Brain pericyte (primary cell): ENCODE data around the gene RASGRF2.
"Not testable (repeated sequence)": the region's sequence is repeated elsewhere in the genome, so short reads cannot be mapped to it uniquely, and the experiment has no call there.

Experiments
- DNase-seq: peaks from one replicate; pipeline ENCODE4 v3.0.0-alpha.2; 2012; ENCODE audit warnings: low read depth, low spot score

The RASGRF2 gene

GRCh38 chr5:81238460-81238859 is 278.3 kb downstream of the RASGRF2 start:
- DNase-seq, result no peak

- DNase-seq, result no peak
These were observed 279.4 kb downstream of the RASGRF2 start for GRCh38 chr5:81239613-81240012.

- DNase-seq, result no peak
These were observed 280.8 kb downstream of the RASGRF2 start for GRCh38 chr5:81241001-81241400.

- no peak for DNase-seq
These were observed 281.9 kb downstream of the RASGRF2 start for GRCh38 chr5:81241961-81242648.

DNA sequence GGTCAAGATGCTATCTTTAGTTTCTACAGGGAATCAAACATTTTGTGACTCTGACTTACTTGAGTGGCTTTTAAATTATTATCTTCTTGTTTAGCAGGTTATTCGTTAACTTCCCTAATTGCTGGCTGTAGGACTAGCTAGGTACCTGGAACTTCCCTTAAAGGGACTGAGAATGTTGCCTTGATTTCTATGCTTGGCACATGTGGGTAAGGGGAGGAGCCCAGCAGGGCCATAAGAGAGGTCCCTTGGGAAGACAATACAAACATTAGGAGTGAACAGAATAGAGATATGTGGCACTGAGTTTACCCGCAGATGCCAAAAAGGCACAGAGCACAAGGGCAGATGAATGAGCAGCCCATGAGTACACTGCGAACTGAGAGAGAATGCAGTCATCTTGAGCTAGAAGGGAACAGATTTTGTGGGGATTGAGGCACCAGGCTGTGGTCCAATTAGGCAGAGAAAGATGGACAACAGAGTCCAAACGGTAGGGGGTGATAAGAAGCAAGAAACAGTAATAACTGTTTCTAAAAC is 282.8 kb downstream of the RASGRF2 start:
- DNase-seq, result no peak

DNA sequence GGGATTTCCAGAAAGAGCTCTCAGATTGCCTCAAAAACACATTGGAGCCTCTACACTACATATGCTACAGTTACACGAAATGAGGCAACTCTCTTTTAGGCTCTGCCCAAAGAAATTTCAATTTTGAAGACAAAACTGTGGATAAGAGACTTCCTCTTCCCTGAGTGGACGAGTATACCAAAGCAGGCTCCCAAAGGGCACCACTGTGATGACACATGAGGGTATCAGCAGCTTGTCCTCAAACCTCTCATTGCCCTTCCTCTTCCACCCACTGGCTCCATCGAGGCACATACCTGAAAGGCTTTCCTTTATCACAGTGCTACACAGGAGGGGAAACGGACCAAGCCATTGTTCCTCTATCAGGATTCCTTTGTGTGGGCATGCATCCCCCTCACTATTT is 284.3 kb downstream of the RASGRF2 start:
- no peak for DNase-seq

DNA sequence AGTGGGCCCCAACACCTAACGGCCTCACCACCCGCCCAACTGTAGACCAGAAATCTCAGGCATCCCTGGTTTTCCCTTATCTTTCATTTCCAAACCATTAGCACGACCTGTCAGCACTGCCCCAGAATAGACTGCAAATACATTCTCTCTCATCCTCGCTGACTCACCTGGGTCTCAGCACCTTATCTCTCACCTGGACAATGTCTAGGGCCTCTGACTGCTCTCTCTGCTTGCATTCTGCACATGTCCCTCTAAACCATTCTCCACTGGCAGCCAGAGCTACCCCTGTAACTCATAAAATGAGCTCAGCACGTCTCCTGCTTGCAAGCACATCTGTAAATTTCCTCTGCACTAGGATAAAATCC is 285.7 kb downstream of the RASGRF2 start:
- DNase-seq, result no peak

DNA sequence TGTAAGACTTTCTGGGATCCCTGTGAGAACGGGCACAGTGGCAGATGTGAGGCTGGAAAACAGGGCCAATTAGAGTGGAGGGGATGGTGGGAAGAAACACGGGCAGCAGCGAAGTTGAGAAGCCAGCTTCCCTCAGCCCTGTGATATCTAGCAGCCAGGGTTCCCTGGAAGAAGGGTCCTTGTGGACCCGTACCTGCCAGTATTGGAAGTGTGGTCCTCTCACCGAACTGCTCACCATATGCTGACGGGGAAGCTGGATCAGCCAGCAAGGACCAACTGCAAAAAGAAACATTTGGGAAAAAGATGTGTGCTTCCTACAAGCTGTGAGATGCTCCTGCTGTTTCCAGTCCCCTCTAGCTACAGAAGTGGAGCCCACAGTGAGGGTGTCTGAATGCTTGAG is 286.5 kb downstream of the RASGRF2 start:
- no peak for DNase-seq

DNA sequence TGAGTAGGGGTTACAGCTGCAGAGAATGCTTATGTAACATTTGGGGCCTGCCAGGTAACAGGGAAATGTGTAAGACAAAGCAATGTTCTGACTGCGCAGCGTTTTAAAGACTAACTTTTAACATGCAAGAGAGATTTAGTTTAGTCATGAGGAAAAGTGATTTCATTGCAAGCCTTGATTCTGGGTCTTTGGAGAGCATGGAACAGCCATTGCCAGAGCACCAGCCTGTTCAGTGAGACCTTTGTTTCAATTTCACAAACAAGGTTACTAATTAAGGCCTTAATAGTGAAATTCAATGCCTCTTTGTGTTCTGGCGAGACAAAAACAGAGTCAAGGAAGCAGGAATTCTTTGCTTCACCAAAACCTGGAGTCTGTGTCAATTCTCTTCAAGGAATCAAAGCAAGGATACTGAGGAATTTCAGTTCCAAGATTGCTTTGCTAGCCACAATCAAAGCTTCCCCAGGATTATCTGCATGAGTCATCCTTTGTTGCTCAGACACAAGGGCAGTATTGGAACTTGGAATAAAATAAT is 287.3 kb downstream of the RASGRF2 start:
- no peak for DNase-seq

DNA sequence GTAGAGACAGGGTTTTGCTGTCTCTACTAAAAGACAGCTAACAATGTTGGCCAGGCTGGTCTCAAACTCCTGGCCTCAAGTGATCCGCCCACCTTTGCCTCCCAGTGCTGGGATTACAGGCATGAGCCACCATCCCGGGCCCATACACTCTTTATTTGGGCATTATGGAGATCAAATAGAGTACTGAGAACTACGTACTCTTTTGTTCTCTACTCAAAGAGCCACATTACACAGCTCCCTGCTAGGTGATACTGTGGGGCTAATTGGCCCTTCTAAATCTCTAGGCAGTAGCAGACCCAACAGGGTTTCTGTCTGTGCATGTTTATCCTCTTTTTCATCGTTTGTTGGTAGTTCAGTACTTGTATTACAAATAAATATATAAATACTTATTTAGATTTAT is 289.1 kb downstream of the RASGRF2 start:
- DNase-seq, result no peak

DNA sequence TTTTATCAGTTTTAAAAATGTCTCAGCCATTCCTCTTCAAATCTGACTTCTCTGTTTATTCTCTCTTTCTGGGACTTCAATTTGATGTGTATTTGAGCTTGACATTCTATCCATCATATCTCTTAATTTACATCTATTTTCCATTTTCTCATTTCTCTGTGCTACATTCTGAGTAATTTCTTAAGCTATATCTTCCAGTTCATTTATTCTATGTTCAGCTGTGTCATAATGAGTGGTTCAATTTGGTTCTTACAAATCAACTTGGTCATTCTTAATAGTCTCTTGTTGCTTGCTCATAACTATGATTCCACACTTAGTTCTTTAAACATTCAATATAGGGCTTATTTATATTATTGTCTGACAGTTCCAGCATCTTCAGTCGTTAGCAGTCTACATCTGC is 289.8 kb downstream of the RASGRF2 start:
- no peak for DNase-seq

- DNase-seq, result no peak
These were observed 291.8 kb downstream of the RASGRF2 start for GRCh38 chr5:81251922-81252321.

DNA sequence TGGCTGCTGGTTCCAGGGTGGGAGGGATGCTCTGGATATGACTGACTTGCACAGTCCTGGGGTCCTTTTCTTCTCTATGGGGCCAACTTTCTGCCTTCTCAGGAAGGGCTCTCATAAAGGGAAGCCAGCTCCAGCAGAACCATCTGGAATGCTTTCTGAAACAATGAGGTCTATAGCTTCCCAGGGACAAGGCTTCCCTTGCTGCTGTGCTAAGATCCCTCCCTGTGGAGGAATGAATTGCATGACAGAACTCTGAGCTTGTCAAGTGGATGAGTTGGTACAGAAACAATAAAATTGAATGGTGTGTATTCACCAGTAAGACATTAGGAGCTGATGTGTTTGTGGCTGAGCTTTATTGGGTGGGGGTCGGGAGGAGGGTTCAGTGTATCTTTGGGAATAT is 292.7 kb downstream of the RASGRF2 start:
- no peak for DNase-seq

DNA sequence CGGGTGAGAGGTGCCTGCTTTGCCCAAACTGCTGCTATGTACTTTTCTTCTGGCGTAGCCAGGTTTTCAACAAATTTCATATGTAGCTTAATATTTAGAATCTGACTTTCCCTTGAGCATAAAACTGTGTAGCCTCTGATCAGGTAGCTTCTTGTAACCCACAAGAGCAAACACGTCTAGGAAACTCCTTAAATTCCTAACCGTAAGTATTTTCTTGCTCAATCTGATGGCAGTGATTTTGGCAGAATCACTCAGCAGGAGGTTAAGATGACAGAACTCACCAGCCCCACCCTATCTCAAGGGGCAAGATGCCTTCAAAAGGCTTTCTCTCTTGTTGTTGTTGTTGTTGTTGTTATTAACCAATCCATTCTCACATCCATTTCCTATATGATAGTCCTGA is 293.7 kb downstream of the RASGRF2 start:
- DNase-seq, result no peak

DNA sequence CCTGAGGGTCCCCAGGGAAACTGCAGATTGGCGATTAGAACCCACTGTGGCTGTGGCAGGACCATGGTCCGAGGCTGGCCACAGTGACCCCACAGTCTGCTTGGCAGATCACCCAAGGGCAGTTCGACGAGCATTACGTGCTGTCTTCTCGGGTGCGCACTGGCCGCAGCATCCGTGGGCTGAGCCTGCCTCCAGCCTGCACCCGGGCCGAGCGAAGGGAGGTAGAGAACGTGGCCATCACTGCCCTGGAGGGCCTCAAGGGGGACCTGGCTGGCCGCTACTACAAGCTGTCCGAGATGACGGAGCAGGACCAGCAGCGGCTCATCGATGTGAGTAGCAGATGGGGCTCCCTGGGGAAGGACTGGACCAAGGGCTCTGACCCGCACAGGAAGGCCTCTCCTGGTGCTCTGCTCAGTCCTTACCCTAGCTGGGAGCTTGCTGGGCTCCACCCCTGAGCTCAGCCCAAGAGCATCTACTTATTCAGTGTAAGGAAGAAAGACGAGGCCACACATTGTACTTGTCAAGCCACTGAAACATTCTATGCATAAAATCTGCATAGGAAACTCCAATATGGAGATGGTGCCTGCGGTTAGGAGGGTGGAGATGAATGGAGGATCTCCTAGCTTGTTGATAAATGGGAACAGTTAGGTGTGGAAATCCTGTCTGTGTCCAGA is 294.9 kb downstream of the RASGRF2 start:
- no peak for DNase-seq

DNA sequence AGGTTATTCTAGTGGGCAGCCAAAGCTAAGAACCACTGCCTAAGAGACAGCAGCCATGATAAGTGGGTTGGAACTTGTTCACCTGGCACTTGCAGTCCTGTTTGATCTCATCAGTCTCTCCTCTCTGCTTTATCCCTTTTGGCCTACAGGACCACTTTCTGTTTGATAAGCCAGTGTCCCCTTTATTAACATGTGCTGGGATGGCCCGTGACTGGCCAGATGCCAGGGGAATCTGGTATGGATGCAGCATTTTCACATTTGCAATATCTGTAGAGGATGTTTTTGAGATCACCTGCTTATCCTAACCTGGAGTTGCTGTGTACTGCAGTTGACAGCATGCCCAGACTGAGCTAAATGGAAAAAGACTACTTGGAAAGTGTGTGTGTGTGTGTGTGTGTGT is 296.6 kb downstream of the RASGRF2 start:
- DNase-seq, result no peak

GRCh38 chr5:81262796-81263195 is 302.6 kb downstream of the RASGRF2 start:
- DNase-seq, result not testable (repeated sequence)

- DNase-seq, result no peak
These were observed 304.9 kb downstream of the RASGRF2 start for GRCh38 chr5:81265101-81265500.

GRCh38 chr5:81268521-81269196 is 308.5 kb downstream of the RASGRF2 start:
- DNase-seq, result no peak

DNA sequence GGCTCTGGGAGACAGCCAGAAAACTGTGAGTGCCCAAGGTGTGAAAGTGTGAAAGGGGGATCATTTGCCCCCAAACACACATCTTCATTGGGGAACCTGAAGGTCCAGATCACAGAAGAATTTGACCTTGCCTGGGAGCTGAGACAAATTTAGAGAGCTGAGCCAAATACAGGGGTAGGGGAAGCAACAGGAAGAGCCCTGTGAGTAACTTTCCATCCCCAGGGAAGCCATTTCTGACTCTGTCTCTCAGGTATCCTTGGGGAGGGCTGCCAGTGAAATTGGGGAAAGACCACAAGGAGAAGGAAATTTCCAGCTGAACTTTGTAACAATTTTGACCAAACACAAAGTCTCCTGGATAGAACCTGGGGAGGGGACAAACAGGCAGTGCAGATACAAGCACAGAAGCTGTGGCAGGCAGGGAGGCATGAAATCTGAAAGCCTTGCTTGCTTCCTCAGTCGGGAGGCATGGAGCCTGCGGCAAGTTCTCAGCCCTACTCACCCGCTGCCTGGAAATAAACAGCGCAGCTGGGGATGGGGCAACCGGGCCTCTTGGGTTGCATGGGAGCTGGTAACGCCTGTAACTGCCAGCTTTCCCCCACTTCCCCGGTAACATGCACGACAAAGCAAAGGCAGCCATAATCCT is 309.7 kb downstream of the RASGRF2 start:
- no peak for DNase-seq

DNA sequence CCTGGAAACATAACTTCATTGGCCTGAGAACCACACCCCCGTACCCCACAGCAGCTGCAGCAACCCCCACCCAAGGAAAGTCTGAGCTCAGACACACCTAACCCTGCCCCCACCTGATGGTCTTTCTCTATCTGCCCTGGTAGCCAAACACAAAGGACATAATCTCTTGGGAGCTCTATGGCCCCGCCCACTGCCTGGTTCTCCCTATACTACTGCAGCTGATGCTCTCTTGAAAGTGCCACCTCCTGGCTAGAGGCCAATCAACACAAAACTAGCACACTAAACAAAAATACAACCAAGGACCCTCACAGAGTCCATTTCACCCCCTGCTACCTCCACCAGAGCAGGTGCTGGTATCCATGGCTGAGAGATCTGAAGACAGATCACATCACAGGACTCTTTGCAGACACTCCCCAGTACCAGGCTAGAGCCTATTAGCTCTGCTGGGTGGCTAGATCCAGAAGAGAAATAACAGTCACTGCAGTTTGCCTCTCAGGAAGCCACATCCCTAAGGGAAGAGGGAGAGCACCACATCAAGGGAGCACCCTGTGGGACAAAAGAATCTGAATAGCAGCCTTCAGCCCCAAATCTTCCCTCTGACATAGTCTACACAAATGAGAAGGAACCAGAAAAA is 310.3 kb downstream of the RASGRF2 start:
- DNase-seq, result not testable (repeated sequence)
